ENCODE measurements around the gene SCMH1. TPM values are rescaled to one million over a fixed set of nuclear protein-coding genes. Genes with fewer than 3 reads are reported as not detected.
"Not testable (repeated sequence)": the region's sequence is repeated elsewhere in the genome, so short reads cannot be mapped to it uniquely, and the experiment has no call there.

Gene SCMH1
- total RNA-seq, 1 experiment from 2014 or later, result 21.1 TPM

DNA sequence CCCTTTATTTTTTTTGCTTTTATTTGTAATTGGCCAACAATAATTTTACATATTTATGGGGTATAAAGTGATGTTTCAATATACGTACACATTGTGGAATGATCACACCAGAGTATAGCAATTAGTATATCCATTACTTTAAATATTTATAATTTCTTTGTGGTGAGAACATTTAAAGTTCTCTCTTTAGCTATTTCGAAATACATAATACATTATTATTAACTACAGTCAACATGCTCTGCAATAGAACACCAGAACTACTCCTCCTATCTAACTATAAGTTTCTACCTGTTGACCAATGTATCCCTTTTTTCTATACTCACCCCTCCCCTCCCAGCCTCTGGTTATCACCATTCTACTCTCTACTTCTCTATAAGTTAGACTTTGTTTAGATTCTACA, 77.4 kb downstream of the SCMH1 start:
- Histone ChIP-seq H3K27me3 (ENCODE audit: control insufficient read depth, insufficient read depth, low read length) (no peaks in the 10 kb centered on the region), H3K4me3 (ENCODE audit: insufficient read depth, low read depth, low read length) (no peak overlapping the region), H3K36me3 (replicated peaks; ENCODE audit: control insufficient read depth, insufficient read depth, low read length) (no peaks in the 10 kb centered on the region)
- DNase-seq, result no peak

DNA sequence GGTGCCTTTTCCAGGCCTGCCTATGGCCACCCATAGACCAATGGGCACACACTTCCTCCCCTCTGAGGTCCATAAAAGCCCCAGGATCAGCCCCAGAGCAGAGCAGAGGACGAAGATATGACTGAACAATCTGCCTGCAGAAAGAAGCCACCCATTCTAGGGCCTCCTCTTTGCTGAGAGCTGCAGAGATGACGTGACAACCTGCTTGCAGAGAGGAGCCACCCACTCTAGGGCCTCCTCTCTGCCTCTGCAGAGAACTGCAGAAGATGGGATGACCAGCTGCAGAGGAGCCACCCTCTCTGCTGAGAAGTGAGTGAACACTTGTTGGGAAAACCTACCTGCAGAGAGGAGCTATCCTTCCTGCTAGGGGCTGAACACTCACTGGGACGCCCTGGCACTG, 79.7 kb downstream of the SCMH1 start:
- Histone ChIP-seq H3K36me3 (replicated peaks; ENCODE audit: control insufficient read depth, insufficient read depth, low read length) (no peaks in the 10 kb centered on the region), H3K4me3 (ENCODE audit: insufficient read depth, low read depth, low read length) (no peak overlapping the region), H3K27me3 (ENCODE audit: control insufficient read depth, insufficient read depth, low read length) (no peaks in the 10 kb centered on the region)
- DNase-seq, result no peak

DNA sequence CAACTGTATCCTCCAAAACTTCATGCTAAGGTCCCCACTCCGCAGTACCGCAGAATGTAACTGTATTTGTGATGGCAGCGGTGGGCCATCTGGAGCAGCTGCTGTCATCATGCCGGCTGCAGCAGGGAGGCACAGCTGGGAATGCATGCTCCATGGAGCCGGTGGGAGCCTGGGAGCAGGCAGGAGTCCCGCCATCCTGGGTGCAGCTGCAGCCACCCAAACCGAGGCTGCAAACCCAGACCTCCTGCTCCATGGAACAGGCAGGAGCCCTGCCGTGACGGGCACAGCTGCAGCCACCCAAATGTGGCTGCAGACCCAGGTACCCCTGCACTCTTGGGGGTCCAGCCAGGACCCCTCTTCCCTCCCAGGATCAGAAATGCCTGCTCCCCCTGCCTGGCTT, 80.3 kb downstream of the SCMH1 start:
- no peaks in the 10 kb centered on the region for H3K27me3 ChIP-seq (ENCODE audit: control insufficient read depth, insufficient read depth, low read length)
- no peak overlapping the region for H3K4me3 ChIP-seq (ENCODE audit: insufficient read depth, low read depth, low read length)
- H3K36me3 ChIP-seq (replicated peaks; ENCODE audit: control insufficient read depth, insufficient read depth, low read length), result no peaks in the 10 kb centered on the region
- no peak for DNase-seq

DNA sequence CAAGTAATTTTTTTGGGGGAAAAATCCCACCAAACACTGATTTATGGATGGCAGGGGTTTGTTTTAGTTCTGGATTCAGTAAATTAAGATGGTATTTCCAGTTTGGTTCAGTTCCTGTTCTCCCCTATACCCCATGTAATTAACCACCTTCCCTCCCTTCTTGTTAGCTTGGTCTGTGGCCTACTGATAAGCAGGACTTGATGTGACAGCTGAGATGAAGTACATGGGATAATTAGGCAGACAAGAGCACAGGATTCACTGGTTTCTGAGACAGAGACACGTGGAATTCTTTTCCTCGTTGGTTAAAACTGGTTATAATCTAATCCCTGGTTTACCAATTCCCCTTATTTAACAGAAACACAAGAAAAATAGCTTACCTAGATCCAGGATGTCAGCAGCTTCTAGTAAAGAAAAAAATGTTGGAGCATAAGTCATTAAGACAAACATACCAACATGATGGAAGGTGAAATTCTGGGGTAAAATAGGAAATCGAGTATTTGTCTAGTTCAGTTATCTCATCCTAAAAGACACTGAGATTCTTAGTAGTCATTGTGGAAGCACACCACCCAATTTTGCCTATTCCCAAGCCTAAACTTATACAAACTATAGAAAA, 81.5 kb downstream of the SCMH1 start:
- no peak for DNase-seq
- Histone ChIP-seq H3K36me3 (replicated peaks; ENCODE audit: control insufficient read depth, insufficient read depth, low read length) (no peaks in the 10 kb centered on the region), H3K4me3 (ENCODE audit: insufficient read depth, low read depth, low read length) (no peak overlapping the region), H3K27me3 (ENCODE audit: control insufficient read depth, insufficient read depth, low read length) (no peaks in the 10 kb centered on the region)

DNA sequence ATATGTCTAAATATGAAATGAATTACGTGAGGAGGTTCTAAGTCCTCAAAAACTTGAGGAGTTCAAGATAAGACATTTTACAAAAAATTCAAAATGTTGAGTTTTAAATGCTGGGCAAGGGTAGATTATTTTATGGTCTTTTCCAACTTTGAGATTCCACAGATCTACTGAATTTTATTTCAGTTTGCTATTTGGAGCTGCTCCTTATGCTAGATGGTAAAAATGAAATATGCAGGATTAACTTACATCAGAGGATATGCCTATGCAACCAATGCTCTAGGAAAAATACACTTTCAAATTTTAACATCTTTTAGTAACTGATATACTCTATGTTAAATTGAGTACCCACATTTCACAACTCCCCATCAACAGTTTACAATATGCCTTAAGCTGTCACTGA, 83.1 kb downstream of the SCMH1 start:
- H3K27me3 ChIP-seq (ENCODE audit: control insufficient read depth, insufficient read depth, low read length), result no peaks in the 10 kb centered on the region
- DNase-seq, result no peak
- H3K4me3 ChIP-seq (ENCODE audit: insufficient read depth, low read depth, low read length), result no peak overlapping the region
- H3K36me3 ChIP-seq (replicated peaks; ENCODE audit: control insufficient read depth, insufficient read depth, low read length), result no peaks in the 10 kb centered on the region

DNA sequence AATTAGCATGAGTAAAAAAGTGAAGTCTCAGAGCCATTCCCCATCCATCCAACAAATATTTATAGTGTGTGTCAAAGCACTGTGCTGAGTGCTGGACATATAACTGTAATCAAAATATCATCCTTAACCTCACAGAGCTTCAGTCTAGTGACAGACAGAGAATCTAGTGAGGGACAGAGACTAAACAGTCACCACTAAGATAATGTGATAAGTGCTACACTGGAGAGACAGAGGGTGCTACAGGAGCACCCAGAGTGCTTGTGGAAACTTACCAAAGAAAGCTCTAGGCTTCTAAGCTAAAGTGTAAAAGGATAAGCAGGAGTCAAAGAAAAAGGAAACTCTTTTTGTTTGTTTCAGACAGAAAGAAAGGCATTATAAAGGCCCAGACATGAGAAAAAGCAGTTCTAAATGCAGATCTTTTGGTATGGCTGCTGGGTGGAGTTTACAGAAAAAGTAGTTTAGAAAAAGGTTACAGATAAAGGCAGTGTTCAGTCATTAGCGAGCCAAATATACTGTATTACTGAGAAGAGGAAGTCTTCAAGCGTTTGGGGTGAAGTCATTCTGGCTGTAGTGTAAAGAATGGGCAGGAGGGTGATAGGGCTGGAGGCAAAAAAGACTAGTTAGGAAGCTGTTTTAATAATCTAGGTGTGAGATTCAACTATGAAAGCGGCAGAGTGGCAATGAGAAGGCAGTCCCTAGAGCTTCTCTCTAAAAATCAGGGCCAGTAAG, 83.8 kb downstream of the SCMH1 start:
- no peak for DNase-seq
- no peak overlapping the region for H3K4me3 ChIP-seq (ENCODE audit: insufficient read depth, low read depth, low read length)
- no peaks in the 10 kb centered on the region for H3K36me3 ChIP-seq (replicated peaks; ENCODE audit: control insufficient read depth, insufficient read depth, low read length)
- H3K27me3 ChIP-seq (ENCODE audit: control insufficient read depth, insufficient read depth, low read length), result no peaks in the 10 kb centered on the region

DNA sequence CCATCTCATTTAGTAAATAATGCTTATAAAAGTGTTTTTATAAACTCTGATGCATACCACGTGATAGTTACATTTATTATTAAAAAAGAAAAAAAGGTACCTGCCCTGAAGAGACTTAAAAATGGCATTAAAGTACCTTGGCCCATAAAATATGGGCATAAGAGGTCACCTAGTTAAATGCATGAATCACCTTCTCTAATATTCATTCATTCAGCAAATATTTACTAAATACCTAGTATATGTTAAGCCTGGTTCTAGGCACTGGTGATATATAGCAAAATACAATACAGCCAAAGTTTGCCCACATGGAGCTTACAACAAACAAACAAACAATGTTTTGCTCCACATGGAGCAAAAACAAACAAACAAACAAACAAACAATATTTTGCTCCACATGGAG, 87.0 kb downstream of the SCMH1 start:
- Histone ChIP-seq H3K27me3 (ENCODE audit: control insufficient read depth, insufficient read depth, low read length) (no peaks in the 10 kb centered on the region), H3K4me3 (ENCODE audit: insufficient read depth, low read depth, low read length) (no peak overlapping the region), H3K36me3 (replicated peaks; ENCODE audit: control insufficient read depth, insufficient read depth, low read length) (no peaks in the 10 kb centered on the region)
- DNase-seq, result no peak

DNA sequence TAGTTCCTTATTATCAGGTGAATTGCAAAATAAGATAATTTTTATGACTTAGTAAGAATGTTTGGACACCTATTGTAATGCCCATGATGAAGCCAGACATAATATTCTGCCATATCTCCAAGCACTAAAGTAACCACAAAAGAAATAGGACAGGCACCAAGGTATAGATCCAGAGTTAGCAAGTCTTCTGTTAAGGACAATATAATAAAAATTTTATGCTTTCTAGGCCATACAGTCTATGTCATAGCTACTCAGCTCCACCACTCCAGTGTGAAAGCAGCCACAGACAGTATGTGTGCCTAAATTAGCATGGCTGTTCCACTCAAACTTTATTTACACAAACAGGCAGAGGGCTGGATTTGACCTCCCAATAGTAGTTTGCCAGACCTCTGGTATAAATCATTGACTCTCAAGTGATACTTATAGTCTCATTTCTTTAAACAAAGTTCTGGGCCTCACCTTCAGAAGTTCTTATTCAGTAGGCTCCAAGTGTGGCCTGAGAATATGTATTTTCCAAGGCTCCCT, 88.3 kb downstream of the SCMH1 start:
- DNase-seq, result no peak
- H3K27me3 ChIP-seq (ENCODE audit: control insufficient read depth, insufficient read depth, low read length), result no peaks in the 10 kb centered on the region
- no peaks in the 10 kb centered on the region for H3K36me3 ChIP-seq (replicated peaks; ENCODE audit: control insufficient read depth, insufficient read depth, low read length)
- no peak overlapping the region for H3K4me3 ChIP-seq (ENCODE audit: insufficient read depth, low read depth, low read length)

DNA sequence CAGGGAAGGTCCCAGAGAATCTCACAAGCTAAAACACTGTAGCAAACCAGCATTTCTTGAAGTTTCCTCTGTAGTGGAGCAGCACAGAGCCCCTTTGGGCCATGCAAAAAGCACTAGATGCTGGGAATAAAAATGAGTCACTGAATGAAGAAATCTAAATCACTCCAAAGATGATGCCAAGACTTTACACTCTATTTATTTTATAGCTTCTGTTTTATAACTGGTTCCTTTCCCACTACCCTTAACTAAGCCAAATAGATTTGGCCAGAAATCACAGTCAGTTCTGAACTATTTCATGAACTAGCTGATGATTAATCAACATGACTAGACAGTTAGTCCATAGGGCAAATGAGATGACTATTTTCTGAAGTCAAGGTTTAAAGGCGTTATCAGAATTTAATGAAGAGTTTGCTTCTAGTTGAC, 89.5 kb downstream of the SCMH1 start:
- Histone ChIP-seq H3K4me3 (ENCODE audit: insufficient read depth, low read depth, low read length) (no peak overlapping the region), H3K36me3 (replicated peaks; ENCODE audit: control insufficient read depth, insufficient read depth, low read length) (no peaks in the 10 kb centered on the region), H3K27me3 (ENCODE audit: control insufficient read depth, insufficient read depth, low read length) (no peaks in the 10 kb centered on the region)
- DNase-seq, result no peak

DNA sequence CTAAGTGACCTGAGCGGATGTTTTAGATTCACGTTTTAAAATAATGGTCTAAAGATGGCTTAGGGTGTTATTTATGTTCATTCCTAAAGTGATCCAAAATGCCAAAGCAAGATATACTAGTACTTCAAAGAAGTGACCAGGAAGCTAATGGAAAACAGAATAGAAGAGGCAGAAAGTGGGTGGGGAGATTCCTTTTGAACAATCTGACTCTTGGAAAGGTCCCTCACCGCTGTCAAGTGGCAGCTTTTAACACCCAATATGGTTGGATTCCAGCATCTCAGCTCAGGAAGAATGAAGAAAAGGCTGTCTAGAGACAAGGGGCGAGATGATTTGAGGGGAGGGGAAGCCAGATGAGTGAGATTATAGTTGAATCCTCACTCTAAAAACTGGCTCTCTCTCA, 90.3 kb downstream of the SCMH1 start:
- no peak overlapping the region for H3K4me3 ChIP-seq (ENCODE audit: insufficient read depth, low read depth, low read length)
- no peaks in the 10 kb centered on the region for H3K27me3 ChIP-seq (ENCODE audit: control insufficient read depth, insufficient read depth, low read length)
- DNase-seq, result no peak
- H3K36me3 ChIP-seq (replicated peaks; ENCODE audit: control insufficient read depth, insufficient read depth, low read length), result no peaks in the 10 kb centered on the region

DNA sequence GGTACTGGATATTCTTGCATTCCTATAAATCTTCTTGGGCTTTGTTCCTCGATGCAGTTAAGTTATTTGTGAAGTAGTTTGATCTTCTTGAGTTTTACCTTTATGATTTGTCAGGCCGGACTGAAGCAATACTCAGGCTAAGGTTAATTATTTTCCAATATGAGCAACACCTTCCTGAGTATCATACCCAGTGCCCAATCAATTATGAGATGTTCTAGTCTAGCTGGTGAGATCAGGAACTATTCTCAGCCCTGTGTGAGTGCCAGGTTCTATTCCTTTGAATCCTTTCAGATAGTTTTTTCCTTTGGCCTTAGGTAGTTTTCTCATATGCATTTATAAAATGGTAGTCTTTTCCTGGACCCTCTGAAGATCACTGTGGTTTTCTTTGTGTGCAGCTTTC, 92.5 kb downstream of the SCMH1 start:
- no peaks in the 10 kb centered on the region for H3K36me3 ChIP-seq (replicated peaks; ENCODE audit: control insufficient read depth, insufficient read depth, low read length)
- DNase-seq, result no peak
- no peaks in the 10 kb centered on the region for H3K27me3 ChIP-seq (ENCODE audit: control insufficient read depth, insufficient read depth, low read length)
- H3K4me3 ChIP-seq (ENCODE audit: insufficient read depth, low read depth, low read length), result no peak overlapping the region

DNA sequence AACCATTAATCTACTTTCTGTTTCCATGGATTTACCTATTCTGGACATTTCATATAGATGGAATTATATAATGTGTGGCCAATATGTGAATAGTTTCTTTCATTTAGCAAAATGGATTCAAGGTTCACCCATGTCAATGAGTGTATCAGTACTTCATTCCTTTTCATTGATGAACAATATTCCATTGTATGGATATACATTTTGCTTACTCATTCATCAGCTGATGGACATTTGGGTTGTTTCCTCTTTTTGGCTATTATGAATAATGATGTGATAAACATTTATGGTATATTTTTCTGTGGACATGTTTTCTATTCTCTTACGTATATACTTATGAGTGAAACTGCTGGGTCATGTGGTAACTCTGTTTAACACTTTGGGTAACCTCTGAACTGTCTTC, 97.8 kb downstream of the SCMH1 start:
- Histone ChIP-seq H3K4me3 (ENCODE audit: insufficient read depth, low read depth, low read length) (no peak overlapping the region), H3K27me3 (ENCODE audit: control insufficient read depth, insufficient read depth, low read length) (no peaks in the 10 kb centered on the region), H3K36me3 (replicated peaks; ENCODE audit: control insufficient read depth, insufficient read depth, low read length) (no peaks in the 10 kb centered on the region)
- no peak for DNase-seq

DNA sequence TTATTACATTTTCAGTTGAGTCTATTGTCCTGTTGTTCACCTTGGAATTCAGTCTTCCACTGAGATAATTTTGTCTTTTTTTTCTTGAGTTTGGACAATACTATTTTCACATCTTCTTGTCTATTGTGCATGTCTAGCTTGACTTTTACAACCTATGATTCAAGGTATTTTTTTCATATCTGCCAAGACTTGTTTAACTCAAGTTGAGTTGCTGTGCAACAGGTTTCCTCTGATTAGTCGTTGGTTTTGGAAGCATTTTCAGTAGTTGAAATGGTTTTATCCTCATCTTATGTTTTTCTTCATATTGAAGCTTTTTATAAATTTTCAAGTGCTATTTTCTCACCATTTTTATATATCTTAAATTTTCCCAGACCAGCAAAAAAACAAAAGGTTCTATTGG, 103.6 kb downstream of the SCMH1 start:
- Histone ChIP-seq H3K4me3 (ENCODE audit: insufficient read depth, low read depth, low read length) (no peak overlapping the region), H3K36me3 (replicated peaks; ENCODE audit: control insufficient read depth, insufficient read depth, low read length) (no peaks in the 10 kb centered on the region), H3K27me3 (ENCODE audit: control insufficient read depth, insufficient read depth, low read length) (no peaks in the 10 kb centered on the region)
- no peak for DNase-seq

DNA sequence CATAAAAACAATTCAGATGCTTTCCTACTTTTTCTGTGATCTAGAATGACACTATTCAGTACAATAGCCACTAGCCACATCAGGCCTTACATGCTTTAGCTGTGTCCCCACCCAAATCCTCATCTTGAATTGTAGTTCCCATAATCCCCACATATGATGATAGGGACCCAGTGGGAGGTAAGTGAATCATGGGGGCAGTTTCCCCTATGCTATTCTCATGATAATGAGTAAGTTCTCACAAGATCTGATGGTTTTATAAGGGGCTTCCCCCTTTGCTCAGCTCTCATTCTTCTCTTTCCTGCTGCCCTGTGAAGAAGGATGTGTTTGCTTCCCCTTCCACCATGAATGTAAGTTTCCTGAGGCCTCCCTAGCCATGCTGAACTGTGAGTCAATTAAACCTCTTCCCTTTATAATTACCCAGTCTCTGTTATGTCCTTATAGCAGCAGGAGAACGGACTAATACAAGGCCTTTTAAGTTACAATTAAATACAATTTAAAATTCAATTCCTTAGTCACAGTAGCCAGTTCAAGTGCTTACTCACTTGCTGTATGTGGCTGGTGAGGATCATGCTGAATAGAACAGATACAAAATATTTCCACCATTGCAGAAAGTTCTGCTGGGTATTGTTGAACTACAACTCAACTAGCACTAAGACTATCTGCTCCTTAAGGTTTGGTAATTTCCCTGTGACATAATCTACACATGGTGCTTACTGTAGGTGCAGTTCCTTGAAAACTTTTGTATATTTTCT, 106.7 kb downstream of the SCMH1 start:
- Histone ChIP-seq H3K27me3 (ENCODE audit: control insufficient read depth, insufficient read depth, low read length) (no peaks in the 10 kb centered on the region), H3K4me3 (ENCODE audit: insufficient read depth, low read depth, low read length) (no peak overlapping the region), H3K36me3 (replicated peaks; ENCODE audit: control insufficient read depth, insufficient read depth, low read length) (no peaks in the 10 kb centered on the region)
- no peak for DNase-seq

DNA sequence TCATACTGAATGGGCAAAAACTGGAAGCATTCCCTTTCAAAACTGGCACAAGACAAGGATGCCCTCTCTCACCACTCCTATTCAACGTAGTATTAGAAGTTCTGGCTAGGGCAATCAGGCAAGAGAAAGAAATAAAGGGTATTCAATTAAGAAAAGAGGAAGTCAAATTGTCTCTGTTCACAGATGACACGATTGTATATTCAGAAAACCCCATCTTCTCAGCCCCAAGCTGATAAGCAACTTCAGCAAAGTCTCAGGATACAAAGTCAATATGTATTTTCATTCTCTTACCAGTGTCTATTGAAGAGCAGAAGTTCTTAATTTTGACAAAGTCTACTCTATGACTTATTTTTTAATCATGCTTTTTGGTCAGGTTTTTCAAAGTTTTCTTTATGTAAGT, 107.8 kb downstream of the SCMH1 start:
- not testable (repeated sequence) for DNase-seq; H3K36me3 ChIP-seq (replicated peaks; ENCODE audit: control insufficient read depth, insufficient read depth, low read length); H3K4me3 ChIP-seq (ENCODE audit: insufficient read depth, low read depth, low read length); H3K27me3 ChIP-seq (ENCODE audit: control insufficient read depth, insufficient read depth, low read length)
